ENCODE results near the gene MYO1A. TPM values are rescaled to one million over a fixed set of nuclear protein-coding genes. Genes with fewer than 3 reads are reported as not detected.
"Not testable (repeated sequence)": the region's sequence is repeated elsewhere in the genome, so short reads cannot be mapped to it uniquely, and the experiment has no call there.

Gene MYO1A
- total RNA-seq, 1 experiment from 2014 or later, result 0.31 TPM

- BruUV-seq (replicated peaks), result no TSS peak
- CTCF ChIA-PET, result interaction anchor here (0.6 to 2.9 kb wide), 15 partner anchors 9 to 525 kb away, joined by 3 to 42 read pairs (median 4); partner anchors contain the start of genes LRP1 and STAT6
- intact Hi-C loops (cut with micrococcal nuclease; ENCODE audit: unreplicated experiment), result no loop called here
- H3K4me1 Mint-ChIP-seq (ENCODE audit: low read depth, unreplicated experiment), result no peaks in the 10 kb centered on the region
- peak; percentile 98 for DNase-seq
- H3K9me3 Mint-ChIP-seq (ENCODE audit: low read depth, unreplicated experiment), result no peaks in the 10 kb centered on the region
- H3K27ac Mint-ChIP-seq (ENCODE audit: unreplicated experiment), result peak within 1 kb of the TSS; percentile 93
- H3K36me3 Mint-ChIP-seq (ENCODE audit: insufficient read depth, unreplicated experiment), result peaks cover 36% of the 10 kb centered on the region
- peak within 1 kb of the TSS; percentile 98 for H3K4me3 Mint-ChIP-seq (ENCODE audit: low read depth, unreplicated experiment)
- no peaks in the 10 kb centered on the region for H3K27me3 Mint-ChIP-seq (ENCODE audit: unreplicated experiment)
- TF ChIP-seq, protein P1, sequence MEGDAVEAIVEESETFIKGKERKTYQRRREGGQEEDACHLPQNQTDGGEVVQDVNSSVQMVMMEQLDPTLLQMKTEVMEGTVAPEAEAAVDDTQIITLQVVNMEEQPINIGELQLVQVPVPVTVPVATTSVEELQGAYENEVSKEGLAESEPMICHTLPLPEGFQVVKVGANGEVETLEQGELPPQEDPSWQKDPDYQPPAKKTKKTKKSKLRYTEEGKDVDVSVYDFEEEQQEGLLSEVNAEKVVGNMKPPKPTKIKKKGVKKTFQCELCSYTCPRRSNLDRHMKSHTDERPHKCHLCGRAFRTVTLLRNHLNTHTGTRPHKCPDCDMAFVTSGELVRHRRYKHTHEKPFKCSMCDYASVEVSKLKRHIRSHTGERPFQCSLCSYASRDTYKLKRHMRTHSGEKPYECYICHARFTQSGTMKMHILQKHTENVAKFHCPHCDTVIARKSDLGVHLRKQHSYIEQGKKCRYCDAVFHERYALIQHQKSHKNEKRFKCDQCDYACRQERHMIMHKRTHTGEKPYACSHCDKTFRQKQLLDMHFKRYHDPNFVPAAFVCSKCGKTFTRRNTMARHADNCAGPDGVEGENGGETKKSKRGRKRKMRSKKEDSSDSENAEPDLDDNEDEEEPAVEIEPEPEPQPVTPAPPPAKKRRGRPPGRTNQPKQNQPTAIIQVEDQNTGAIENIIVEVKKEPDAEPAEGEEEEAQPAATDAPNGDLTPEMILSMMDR (IDR thresholded peaks at IDR 0.05; ENCODE audit: unreplicated experiment), result no peak
Observed at GRCh38 chr12:57078519-57079404, 28.8 kb upstream of the MYO1A start, which contains the start of gene NEMP1. Gene NEMP1 (minus strand): TSS chr12:57078791. CDS start chr12:57078745, 46 bp downstream.

DNA sequence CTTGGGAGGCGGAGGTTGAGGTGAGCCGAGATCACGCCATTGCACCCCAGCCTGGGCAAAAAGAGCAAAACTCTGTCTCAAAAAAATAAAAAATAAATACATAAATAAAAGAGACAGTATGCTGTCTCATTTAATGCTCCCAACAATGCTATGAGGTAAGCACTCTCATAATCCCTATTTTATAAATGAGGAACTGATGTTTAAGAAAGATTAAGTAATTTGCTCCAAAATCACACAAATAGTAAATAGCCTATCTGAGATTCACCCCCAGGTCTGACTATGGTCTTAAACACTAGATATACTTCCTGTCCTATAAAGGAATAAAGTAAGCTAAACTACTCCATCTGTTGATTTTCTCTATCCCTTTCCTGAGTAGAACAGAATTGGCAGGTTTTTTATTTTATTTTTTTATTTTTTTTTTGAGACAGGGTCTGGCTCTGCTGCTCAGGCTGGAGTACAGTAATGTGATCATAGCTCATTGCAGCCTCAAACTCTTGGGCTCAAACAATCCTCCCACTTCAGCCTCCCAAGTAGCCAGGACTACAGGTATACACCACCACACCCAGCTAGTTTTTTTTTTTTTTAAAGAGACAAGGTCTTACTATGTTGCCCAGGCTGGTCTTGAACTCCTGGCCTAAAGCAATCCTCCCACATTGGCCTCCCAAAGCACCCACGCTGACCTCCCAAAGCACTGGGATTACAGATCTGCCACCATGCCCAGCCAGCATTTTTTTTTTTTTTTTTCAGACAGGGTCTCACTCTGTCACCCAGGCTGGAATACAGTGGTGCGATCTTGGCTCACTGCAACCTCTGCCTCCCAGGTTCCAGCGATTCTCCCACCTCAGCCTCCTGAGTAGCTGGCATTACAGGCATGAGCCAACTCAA is 23.9 kb upstream of the MYO1A start:
- intact Hi-C loops (cut with micrococcal nuclease; ENCODE audit: unreplicated experiment); DNase-seq; H3K4me3 Mint-ChIP-seq (ENCODE audit: low read depth, unreplicated experiment); BruUV-seq (replicated peaks); H3K27me3 Mint-ChIP-seq (ENCODE audit: unreplicated experiment); H3K9me3 Mint-ChIP-seq (ENCODE audit: low read depth, unreplicated experiment); H3K27ac Mint-ChIP-seq (ENCODE audit: unreplicated experiment); CTCF ChIA-PET; H3K4me1 Mint-ChIP-seq (ENCODE audit: low read depth, unreplicated experiment): not testable (repeated sequence)
- peaks cover 38% of the 10 kb centered on the region for H3K36me3 Mint-ChIP-seq (ENCODE audit: insufficient read depth, unreplicated experiment)

GRCh38 chr12:57072661-57073060 is 22.7 kb upstream of the MYO1A start:
- H3K36me3 Mint-ChIP-seq (ENCODE audit: insufficient read depth, unreplicated experiment), result peaks cover 29% of the 10 kb centered on the region
- no peak overlapping the region for H3K4me3 Mint-ChIP-seq (ENCODE audit: low read depth, unreplicated experiment)

GRCh38 chr12:57069523-57069922 is 19.6 kb upstream of the MYO1A start:
- Mint-ChIP-seq H3K27ac (ENCODE audit: unreplicated experiment) (no peak overlapping the region), H3K36me3 (ENCODE audit: insufficient read depth, unreplicated experiment) (peaks cover 10% of the 10 kb centered on the region), H3K9me3 (ENCODE audit: low read depth, unreplicated experiment) (no peaks in the 10 kb centered on the region), H3K4me3 (ENCODE audit: low read depth, unreplicated experiment) (no peak overlapping the region), H3K27me3 (ENCODE audit: unreplicated experiment) (no peaks in the 10 kb centered on the region), H3K4me1 (ENCODE audit: low read depth, unreplicated experiment) (no peaks in the 10 kb centered on the region)
- intact Hi-C loops (cut with micrococcal nuclease; ENCODE audit: unreplicated experiment), result loop anchor here (1.0 to 5.0 kb wide), 3 partner anchors 24 to 113 kb away; no protein-coding TSS in a partner anchor
- TF ChIP-seq, protein P1 (IDR thresholded peaks at IDR 0.05; ENCODE audit: unreplicated experiment), result peak; percentile 64
- peak; percentile 68 for DNase-seq
- CTCF ChIA-PET, result interaction anchor here (0.6 to 3.2 kb wide), 18 partner anchors 9 to 740 kb away, joined by 3 to 148 read pairs (median 4); partner anchors contain the start of genes LRP1, NEMP1, PRIM1 and STAT6
- BruUV-seq (replicated peaks), result no TSS peak

More at GRCh38 chr12:57072661-57073060, 22.7 kb upstream of the MYO1A start:
- Mint-ChIP-seq H3K9me3 (ENCODE audit: low read depth, unreplicated experiment) (no peaks in the 10 kb centered on the region), H3K4me1 (ENCODE audit: low read depth, unreplicated experiment) (no peaks in the 10 kb centered on the region), H3K27ac (ENCODE audit: unreplicated experiment) (no peak overlapping the region), H3K27me3 (ENCODE audit: unreplicated experiment) (no peaks in the 10 kb centered on the region)
- CTCF ChIA-PET, result interaction anchor here (0.9 kb wide), 2 partner anchors 15 to 40 kb away, joined by 4 read pairs; no protein-coding TSS in a partner anchor
- TF ChIP-seq, protein P1 (IDR thresholded peaks at IDR 0.05; ENCODE audit: unreplicated experiment), result no peak
- no peak for DNase-seq
- BruUV-seq (replicated peaks), result no TSS peak
- intact Hi-C loops (cut with micrococcal nuclease; ENCODE audit: unreplicated experiment), result no loop called here
